K562 (cell line): ENCODE results near the gene BBS1. TPM values are rescaled to one million over a fixed set of nuclear protein-coding genes. Genes with fewer than 3 reads are reported as not detected.

Source experiments
- ATF1 ChIP-seq, 2 experiments: fragments of 450-650 bp in 1 of 2; IDR thresholded peaks; 2 replicates each; pipeline ENCODE4 v1.6.1; 2016; ENCODE audit warnings: missing compliant biosample characterization in 1 of 2, missing genetic modification characterization in 1 of 2
- BRF1 ChIP-seq: IDR thresholded peaks from 3 replicates; pipeline ENCODE4 v1.6.1; 2011; ENCODE audit warnings: borderline replicate concordance, mild to moderate bottlenecking; ENCODE audit not compliant: insufficient read length; ENCODE audit errors: extremely low read depth
- DACH1 ChIP-seq: fragments of 450-650 bp; IDR thresholded peaks from 2 replicates; pipeline ENCODE4 v1.6.1; 2018; ENCODE audit not compliant: partially characterized antibody
- GTF2A2 ChIP-seq: IDR thresholded peaks from 2 replicates; pipeline ENCODE4 v1.6.1; 2016; ENCODE audit warnings: mild to moderate bottlenecking, missing genetic modification characterization, missing compliant biosample characterization
- HDAC2 ChIP-seq: fragments of 450-650 bp; IDR thresholded peaks from 2 replicates; pipeline ENCODE4 v1.6.1; 2016; ENCODE audit warnings: mild to moderate bottlenecking
- NCOA4 ChIP-seq: fragments of 450-650 bp; IDR thresholded peaks from 2 replicates; pipeline ENCODE4 v1.6.1; 2018; ENCODE audit warnings: mild to moderate bottlenecking; ENCODE audit not compliant: partially characterized antibody
- SIN3A ChIP-seq, 2 experiments: fragments of 150-350 bp in 1 of 2; IDR thresholded peaks; 2 replicates each; pipeline ENCODE4 v1.6.1; 2011 to 2016; ENCODE audit warnings: borderline replicate concordance in 2 of 2, low read depth in 2 of 2, low read length in 2 of 2, mild to moderate bottlenecking in 2 of 2, moderate library complexity in 2 of 2; ENCODE audit not compliant: control insufficient read depth in 1 of 2
- SIX5 ChIP-seq, 2 experiments: IDR thresholded peaks; 2 replicates each; pipeline ENCODE4 v1.6.1; 2011; ENCODE audit warnings: low read length in 2 of 2, borderline replicate concordance in 1 of 2, low read depth in 1 of 2, mild to moderate bottlenecking in 1 of 2, moderate library complexity in 1 of 2; ENCODE audit not compliant: insufficient read depth in 1 of 2
- ZC3H11A ChIP-seq: IDR thresholded peaks from 2 replicates; pipeline ENCODE4 v1.6.1; 2012; ENCODE audit warnings: low read depth, low read length, improper control_type of control experiment
- ZNF121 ChIP-seq: sonication (generic); formaldehyde crosslinking; conservative IDR thresholded peaks from 2 replicates; pipeline ENCODE4 v1.8.0; 2022; ENCODE audit warnings: missing genetic modification reagents
- ZNF184 ChIP-seq: sonication (generic); formaldehyde crosslinking; IDR thresholded peaks from 2 replicates; pipeline ENCODE4 v1.5.0; 2020; ENCODE audit warnings: missing genetic modification reagents
- ZNF609 ChIP-seq: sonication (generic); formaldehyde crosslinking; IDR thresholded peaks from 2 replicates; pipeline ENCODE4 v1.8.1; 2023; ENCODE audit warnings: missing genetic modification reagents, mild to moderate bottlenecking, borderline replicate concordance
- ZNF780A ChIP-seq: fragments of 250-450 bp; sonication (Bioruptor Pico); IDR thresholded peaks from 2 replicates; pipeline ENCODE4 v1.5.0; 2021; ENCODE audit warnings: mild to moderate bottlenecking
- polyA plus RNA-seq, 8 experiments: library from polyadenylated mRNA; depleted of rRNA in 4 of 8; stranded (reverse) in 5 of 8; unstranded in 3 of 8; fragments of >200 nt; fragmentation: Nextera tagmentation in 2 of 8; fragmentation: Illumina TruSeq in 1 of 8; extraction: Ambion mirVana in 2 of 8; extraction: Trizol in 1 of 8; gene quantifications; 2 replicates each; pipeline versions ENCODE4 v1.2.1 to v1.2.3, GENCODE V29; 2011 to 2014; ENCODE audit warnings: inconsistent platforms in 1 of 8, missing spikeins in 1 of 8
- total RNA-seq, 7 experiments: library from RNA; depleted of rRNA in 6 of 7; stranded (reverse); fragments of >200 nt in 6 of 7; fragmentation: Illumina TruSeq in 2 of 7; extraction: Trizol in 2 of 7; gene quantifications; 2 replicates each; pipeline versions ENCODE4 v1.2.1 to v1.2.3, GENCODE V29; 2011 to 2021; ENCODE audit warnings: low replicate concordance in 1 of 7
- TF ChIP-seq, protein P1 (sequence below): IDR thresholded peaks from 3 replicates; pipeline ENCODE4 v1.6.1; 2011; ENCODE audit warnings: borderline replicate concordance, mild to moderate bottlenecking, moderate library complexity; ENCODE audit not compliant: insufficient read length; ENCODE audit errors: extremely low read depth
- TF ChIP-seq, protein P2 (sequence below): sonication (generic); formaldehyde crosslinking; IDR thresholded peaks from 2 replicates; pipeline ENCODE4 v1.8.1; 2023; ENCODE audit warnings: mild to moderate bottlenecking, missing genetic modification reagents, moderate library complexity

The BBS1 gene
- total and polyA plus RNA-seq, 9 of the 15 experiments (the other 6 are each of a cell fraction or from before 2014, with no cell fraction given): 9.0 to 19.8 (median 12.1) TPM

- TF ChIP-seq, protein P1, sequence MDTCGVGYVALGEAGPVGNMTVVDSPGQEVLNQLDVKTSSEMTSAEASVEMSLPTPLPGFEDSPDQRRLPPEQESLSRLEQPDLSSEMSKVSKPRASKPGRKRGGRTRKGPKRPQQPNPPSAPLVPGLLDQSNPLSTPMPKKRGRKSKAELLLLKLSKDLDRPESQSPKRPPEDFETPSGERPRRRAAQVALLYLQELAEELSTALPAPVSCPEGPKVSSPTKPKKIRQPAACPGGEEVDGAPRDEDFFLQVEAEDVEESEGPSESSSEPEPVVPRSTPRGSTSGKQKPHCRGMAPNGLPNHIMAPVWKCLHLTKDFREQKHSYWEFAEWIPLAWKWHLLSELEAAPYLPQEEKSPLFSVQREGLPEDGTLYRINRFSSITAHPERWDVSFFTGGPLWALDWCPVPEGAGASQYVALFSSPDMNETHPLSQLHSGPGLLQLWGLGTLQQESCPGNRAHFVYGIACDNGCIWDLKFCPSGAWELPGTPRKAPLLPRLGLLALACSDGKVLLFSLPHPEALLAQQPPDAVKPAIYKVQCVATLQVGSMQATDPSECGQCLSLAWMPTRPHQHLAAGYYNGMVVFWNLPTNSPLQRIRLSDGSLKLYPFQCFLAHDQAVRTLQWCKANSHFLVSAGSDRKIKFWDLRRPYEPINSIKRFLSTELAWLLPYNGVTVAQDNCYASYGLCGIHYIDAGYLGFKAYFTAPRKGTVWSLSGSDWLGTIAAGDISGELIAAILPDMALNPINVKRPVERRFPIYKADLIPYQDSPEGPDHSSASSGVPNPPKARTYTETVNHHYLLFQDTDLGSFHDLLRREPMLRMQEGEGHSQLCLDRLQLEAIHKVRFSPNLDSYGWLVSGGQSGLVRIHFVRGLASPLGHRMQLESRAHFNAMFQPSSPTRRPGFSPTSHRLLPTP: no peak
- no peak for TF ChIP-seq ZNF184 (CRISPR knock-in tag)
- TF ChIP-seq, protein P2, sequence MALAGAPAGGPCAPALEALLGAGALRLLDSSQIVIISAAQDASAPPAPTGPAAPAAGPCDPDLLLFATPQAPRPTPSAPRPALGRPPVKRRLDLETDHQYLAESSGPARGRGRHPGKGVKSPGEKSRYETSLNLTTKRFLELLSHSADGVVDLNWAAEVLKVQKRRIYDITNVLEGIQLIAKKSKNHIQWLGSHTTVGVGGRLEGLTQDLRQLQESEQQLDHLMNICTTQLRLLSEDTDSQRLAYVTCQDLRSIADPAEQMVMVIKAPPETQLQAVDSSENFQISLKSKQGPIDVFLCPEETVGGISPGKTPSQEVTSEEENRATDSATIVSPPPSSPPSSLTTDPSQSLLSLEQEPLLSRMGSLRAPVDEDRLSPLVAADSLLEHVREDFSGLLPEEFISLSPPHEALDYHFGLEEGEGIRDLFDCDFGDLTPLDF (CRISPR knock-in tag): peak; percentile 71; the same call in 1 of the 2 replicates
- TF ChIP-seq ZNF121 (CRISPR knock-in tag): no peak
- TF ChIP-seq GTF2A2 (tag): 0 out of 2 replicates have a peak, but pooled peaks have one; percentile 22
- no peak for TF ChIP-seq BRF1
- TF ChIP-seq HDAC2: peak; percentile 95; the same call in 1 of the 2 replicates
- peak; percentile 40; the same call in 1 of the 2 replicates for TF ChIP-seq ZNF609 (CRISPR knock-in tag)
- no peak for TF ChIP-seq SIX5 (IDR thresholded peaks at IDR 0.05; ENCODE audit: borderline replicate concordance in 1 of 2, insufficient read depth in 1 of 2, low read depth in 1 of 2, low read length in 2 of 2)
- TF ChIP-seq ZC3H11A: no peak
- 0 out of 2 replicates have a peak, but pooled peaks have one; percentile 30 for TF ChIP-seq ATF1 (CRISPR knock-in tag; IDR thresholded peaks at IDR 0.05)
- peak; percentile 89 for TF ChIP-seq ATF1 (tag; IDR thresholded peaks at IDR 0.05)
- peak; percentile 37 to 95; a peak in 3 of 4 replicates for TF ChIP-seq SIN3A (IDR thresholded peaks at IDR 0.05; ENCODE audit: borderline replicate concordance in 2 of 2, control insufficient read depth in 1 of 2, low read depth in 2 of 2, low read length in 2 of 2)
- TF ChIP-seq NCOA4: no peak
- TF ChIP-seq DACH1: no peak
- TF ChIP-seq ZNF780A (CRISPR knock-in tag): no peak
Measured at GRCh38 chr11:66480117-66480938, 30.1 kb upstream of the BBS1 start, which contains the start of gene DPP3 (continued).
